HepG2 (cell line): ENCODE measurements around the gene BCDIN3D. TPM values are rescaled to one million over a fixed set of nuclear protein-coding genes. Genes with fewer than 3 reads are reported as not detected.

ENCODE experiments used
- ATAC-seq: fragments of 200-7000 bp; cut with Tn5 transposase; 3 replicates; pipeline ENCODE4 v1.9.1; 2020; ENCODE audit warnings: mild to moderate bottlenecking, moderate library complexity
- BruUV-seq: library from RNA; stranded (reverse); fragments of 400-500 nt; replicated peaks from 2 replicates; lab custom pipeline; 2021; lab: Mats Ljungman, UMichigan
- CTCF ChIA-PET: fragments of 300-600 bp; formaldehyde crosslinking; extraction: SDS; loops from one replicate; lab custom pipeline; 2021; ENCODE audit warnings: low total read pairs, inconsistent platforms, low intra/inter-chr PET ratio; lab: Yijun Ruan, JAX
- POLR2A ChIA-PET: fragments of 350-600 bp; sonication (Branson Sonifier 250); formaldehyde crosslinking; loops from one replicate; lab custom pipeline; 2020; ENCODE audit warnings: antibody characterized with exemption, inconsistent platforms; lab: Yijun Ruan, JAX
- DNase-seq: peaks from one replicate; pipeline ENCODE4 v3.0.0-alpha.2; 2015; ENCODE audit warnings: low spot score
- FAIRE-seq: peaks from 3 replicates; lab custom pipeline; 2011; peaks lifted over from hg19 to GRCh38; lab: Jason Lieb, UNC
- H2AFZ ChIP-seq: one replicate; pipeline ENCODE4 v1.6.1; 2011; ENCODE audit warnings: low read length, inconsistent platforms
- H3K27ac ChIP-seq: fragments of 300-600 bp; 3 replicates; pipeline ENCODE4 v1.8.0; 2011; ENCODE audit warnings: mixed run types, mild to moderate bottlenecking, mixed read lengths, low read length, inconsistent platforms; ENCODE audit not compliant: insufficient read depth; ENCODE audit errors: extremely low read length
- H3K27me3 ChIP-seq, 2 experiments: fragments of 200-600 bp in 1 of 2; 2 replicates in 1 of 2; 3 replicates in 1 of 2; pipeline versions ENCODE4 v1.6.0 to v1.8.0; 2011; ENCODE audit warnings: low read length in 2 of 2, mild to moderate bottlenecking in 2 of 2, moderate library complexity in 2 of 2, inconsistent platforms in 1 of 2; ENCODE audit not compliant: insufficient read depth in 2 of 2, control insufficient read depth in 1 of 2
- H3K36me3 ChIP-seq, 2 experiments: fragments of 200-600 bp in 1 of 2; replicated peaks in 1 of 2; 2 replicates in 1 of 2; 3 replicates in 1 of 2; pipeline versions ENCODE4 v1.5.1 to v1.8.0; 2011; ENCODE audit warnings: low read length in 2 of 2, inconsistent platforms in 1 of 2; ENCODE audit not compliant: insufficient read depth in 2 of 2, control insufficient read depth in 1 of 2
- H3K4me1 ChIP-seq: 2 replicates; pipeline ENCODE4 v1.5.1; 2012; ENCODE audit warnings: low read length, inconsistent platforms; ENCODE audit not compliant: insufficient read depth
- H3K4me2 ChIP-seq: 2 replicates; pipeline ENCODE4 v1.6.0; 2011; ENCODE audit warnings: low read depth, low read length, inconsistent platforms
- H3K4me3 ChIP-seq, 3 experiments: fragments of 200-600 bp in 1 of 3; sonication (generic), shearing (Covaris generic) in 1 of 3; replicated peaks in 1 of 3; 2 replicates each; pipeline ENCODE4 v1.5.1; 2011 to 2016; ENCODE audit warnings: low read length in 3 of 3, inconsistent platforms in 2 of 3, low read depth in 2 of 3, mild to moderate bottlenecking in 2 of 3, control low read depth in 1 of 3, mixed read lengths in 1 of 3; ENCODE audit not compliant: insufficient read depth in 1 of 3
- H3K79me2 ChIP-seq: one replicate; pipeline ENCODE4 v1.6.1; 2011; ENCODE audit warnings: low read length, inconsistent platforms; ENCODE audit not compliant: insufficient read depth
- H3K9ac ChIP-seq: 2 replicates; pipeline ENCODE4 v1.6.0; 2011; ENCODE audit warnings: mild to moderate bottlenecking, low read depth, low read length, inconsistent platforms; ENCODE audit not compliant: insufficient read depth
- H3K9me3 ChIP-seq: 2 replicates; pipeline ENCODE4 v1.5.1; 2012; ENCODE audit warnings: mild to moderate bottlenecking, low read length
- H4K20me1 ChIP-seq: 2 replicates; pipeline ENCODE4 v1.6.0; 2011; ENCODE audit warnings: inconsistent platforms, mild to moderate bottlenecking, low read length, moderate library complexity; ENCODE audit not compliant: insufficient read depth
- HOXA3 ChIP-seq: sonication (generic); formaldehyde crosslinking; IDR thresholded peaks from 2 replicates; pipeline ENCODE4 v1.5.0; 2020; ENCODE audit warnings: missing genetic modification reagents
- MAFF ChIP-seq: IDR thresholded peaks from 2 replicates; pipeline ENCODE4 v1.6.1; 2011; ENCODE audit warnings: low read depth, low read length, improper control_type of control experiment
- MAFK ChIP-seq, 2 experiments: IDR thresholded peaks in 1 of 2; conservative IDR thresholded peaks in 1 of 2; 2 replicates each; pipeline ENCODE4 v1.6.1; 2011; ENCODE audit warnings: improper control_type of control experiment in 2 of 2, low read length in 2 of 2
- NCOA1 ChIP-seq: sonication (generic); formaldehyde crosslinking; IDR thresholded peaks from 2 replicates; pipeline ENCODE4 v1.9.0; 2021; ENCODE audit warnings: missing genetic modification reagents
- SALL2 ChIP-seq: sonication (generic); formaldehyde crosslinking; IDR thresholded peaks from 2 replicates; pipeline ENCODE4 v1.8.1; 2023; ENCODE audit warnings: mild to moderate bottlenecking, missing genetic modification reagents, inconsistent platforms
- SKI ChIP-seq: fragments of 450-650 bp; IDR thresholded peaks from one replicate; pipeline ENCODE4 v1.6.1; 2018; ENCODE audit warnings: mild to moderate bottlenecking; ENCODE audit not compliant: partially characterized antibody
- WGBS: methylation state at CpG from one replicate; pipeline ENCODE4 v1.1.6; 2017; ENCODE audit warnings: low lambda C conversion rate; 5-methylcytosine and 5-hydroxymethylcytosine counted together
- in situ Hi-C: cut with HindIII; loops from 2 replicates; pipeline ENCODE4 v1.10.0; 2017; ENCODE audit warnings: low pct_unique_long_range_greater_than_20kb; ENCODE audit not compliant: extremely low pct_ligation_motif_present
- intact Hi-C: fragments of 100-400 bp; cut with micrococcal nuclease; formaldehyde crosslinking; loops from one replicate; pipeline ENCODE4 v1.10.0; 2022; ENCODE audit not compliant: unreplicated experiment
- polyA plus RNA-seq, 8 experiments: library from polyadenylated mRNA; depleted of rRNA in 3 of 8; stranded (reverse) in 7 of 8; unstranded in 1 of 8; fragments of >200 nt; fragmentation: Illumina TruSeq in 4 of 8; extraction: Trizol in 4 of 8; gene quantifications; 2 replicates each; pipeline versions ENCODE4 v1.2.1 to v1.2.3, GENCODE V29; 2011 to 2016; ENCODE audit warnings: low read depth in 4 of 8, missing spikeins in 1 of 8, mixed read lengths in 1 of 8; ENCODE audit not compliant: insufficient read depth in 1 of 8
- total RNA-seq, 5 experiments: library from RNA; depleted of rRNA; stranded (reverse); fragments of >200 nt; fragmentation: Illumina TruSeq; extraction: Trizol; gene quantifications; 2 replicates each; pipeline ENCODE4 v1.2.3, GENCODE V29; 2016; ENCODE audit warnings: low read depth in 1 of 5
- TF ChIP-seq, protein P1 (sequence below): sonication (generic); formaldehyde crosslinking; IDR thresholded peaks from 2 replicates; pipeline ENCODE4 v1.5.0; 2020; ENCODE audit warnings: missing genetic modification reagents

BCDIN3D gene
- total and polyA plus RNA-seq, 2 of the 13 experiments (the other 11 are each of a cell fraction or from before 2014, with no cell fraction given): 2.2 to 2.5 TPM

- in situ Hi-C loops: no loop called here
- no TSS peak for BruUV-seq
- Histone ChIP-seq H3K9ac (no peak overlapping the region), H3K4me2 (no peak overlapping the region), H3K27me3 (peaks cover 0 to 25% of the 10 kb centered on the region in 2 experiments; a peak in 2 of 5 replicates), H4K20me1 (no peaks in the 10 kb centered on the region), H3K4me1 (0 out of 2 replicates have a peak, but pooled peaks cover under 1% of the 10 kb centered on the region)
- ATAC-seq (no peak), FAIRE-seq (no peak), DNase-seq (no peak)
- no peak for TF ChIP-seq SKI
- TF ChIP-seq MAFK (conservative IDR thresholded peaks at IDR 0.05 in 1 of 2, IDR thresholded peaks at IDR 0.05 in 1 of 2; ENCODE audit: low read length in 2 of 2): peak; percentile 76 to 82
- peak; percentile 70 for TF ChIP-seq MAFF
- TF ChIP-seq, all 625 proteins: peak for 2
- intact Hi-C loops: no loop called here
- Histone ChIP-seq H3K4me3 (no peak overlapping the region), H2AFZ (no peak overlapping the region), H3K79me2 (no peaks in the 10 kb centered on the region), H3K9me3 (peaks cover 15% of the 10 kb centered on the region), H3K27ac (no peak overlapping the region), H3K36me3 (no peaks in the 10 kb centered on the region)
- ChIA-PET POLR2A (no interaction called here), CTCF (no interaction called here)
- WGBS: 0% methylated on average over 5 of the region's 12 CpGs
These were observed 31.4 kb upstream of the BCDIN3D start for GRCh38 chr12:49874142-49874897.

DNA sequence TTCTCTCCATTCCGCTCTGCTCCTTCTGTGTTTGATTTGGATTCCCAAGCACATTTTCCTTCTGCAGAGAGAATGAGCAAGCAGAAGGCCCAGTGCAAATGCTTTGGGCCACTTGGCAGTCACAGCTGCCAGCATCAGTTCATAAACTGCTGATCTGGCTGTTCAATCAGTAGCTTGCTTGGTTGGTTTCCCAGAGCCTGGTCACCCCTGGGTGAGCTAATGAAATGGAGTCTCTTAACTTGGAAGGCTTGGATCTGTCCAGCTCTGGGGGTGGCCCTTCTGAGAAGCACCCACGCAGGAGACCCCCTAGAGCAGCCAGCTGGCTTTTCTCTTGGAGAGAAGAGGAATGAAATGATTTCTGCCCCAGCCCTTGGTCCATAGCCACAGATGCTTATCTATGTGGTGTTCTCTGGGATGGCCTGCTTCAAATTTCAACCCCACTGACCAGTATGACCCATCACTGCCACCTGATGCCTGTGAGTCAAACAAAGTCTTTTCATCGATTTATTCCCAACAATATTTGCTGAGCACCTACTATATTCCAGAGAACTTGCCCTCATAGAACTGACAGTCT, 30.5 kb upstream of the BCDIN3D start:
- H4K20me1 ChIP-seq: no peaks in the 10 kb centered on the region
- BruUV-seq: no TSS peak
- H3K4me2 ChIP-seq: no peak overlapping the region
- WGBS: 14% methylated on average over 3 of the region's 3 CpGs
- peaks cover 0 to 32% of the 10 kb centered on the region in 2 experiments; a peak in 3 of 5 replicates for H3K27me3 ChIP-seq
- peaks cover 9% of the 10 kb centered on the region for H3K4me1 ChIP-seq
- H2AFZ ChIP-seq: no peak overlapping the region
- no peak overlapping the region for H3K4me3 ChIP-seq
- TF ChIP-seq MAFK (conservative IDR thresholded peaks at IDR 0.05 in 1 of 2, IDR thresholded peaks at IDR 0.05 in 1 of 2; ENCODE audit: low read length in 2 of 2): peak; percentile 41 to 56
- TF ChIP-seq, protein P1, sequence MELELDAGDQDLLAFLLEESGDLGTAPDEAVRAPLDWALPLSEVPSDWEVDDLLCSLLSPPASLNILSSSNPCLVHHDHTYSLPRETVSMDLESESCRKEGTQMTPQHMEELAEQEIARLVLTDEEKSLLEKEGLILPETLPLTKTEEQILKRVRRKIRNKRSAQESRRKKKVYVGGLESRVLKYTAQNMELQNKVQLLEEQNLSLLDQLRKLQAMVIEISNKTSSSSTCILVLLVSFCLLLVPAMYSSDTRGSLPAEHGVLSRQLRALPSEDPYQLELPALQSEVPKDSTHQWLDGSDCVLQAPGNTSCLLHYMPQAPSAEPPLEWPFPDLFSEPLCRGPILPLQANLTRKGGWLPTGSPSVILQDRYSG (CRISPR knock-in tag): no peak
- 0 out of 2 replicates have a peak, but pooled peaks have one; percentile 31 for TF ChIP-seq MAFF
- TF ChIP-seq HOXA3: no peak
- TF ChIP-seq SALL2 (CRISPR knock-in tag): no peak
- no peak for TF ChIP-seq NCOA1 (CRISPR knock-in tag)
- ATAC-seq (no peak), FAIRE-seq (no peak), DNase-seq (no peak)
- H3K27ac ChIP-seq: no peak overlapping the region
- peaks cover 6% of the 10 kb centered on the region; the same call in 1 of the 2 replicates for H3K9me3 ChIP-seq
- in situ Hi-C loops (no loop called here), intact Hi-C loops (no loop called here)
- H3K36me3 ChIP-seq: no peaks in the 10 kb centered on the region
- no peak overlapping the region for H3K9ac ChIP-seq
- ChIA-PET POLR2A (no interaction called here), CTCF (no interaction called here)
- no peaks in the 10 kb centered on the region for H3K79me2 ChIP-seq
